T-helper 1 cell treated with Interleukin-12 subunit alpha and Interleukin-12 subunit beta and Interleukin-4 antibody, amounts not matched to agents 30 μg/mL and 1 μg/mL, for 36 hours (primary cell): Measurements from ENCODE around the gene CYP19A1.

Experiments used
- H3K27ac Mint-ChIP-seq: one replicate; pipeline ENCODE4 v1.8.0; 2021; ENCODE audit warnings: mild to moderate bottlenecking, mixed read lengths
- H3K27me3 Mint-ChIP-seq: one replicate; pipeline ENCODE4 v1.8.0; 2021; ENCODE audit warnings: low read depth, mixed read lengths
- H3K36me3 Mint-ChIP-seq: one replicate; pipeline ENCODE4 v1.8.0; 2021; ENCODE audit warnings: low read depth, mixed read lengths
- H3K4me1 Mint-ChIP-seq: one replicate; pipeline ENCODE4 v1.8.0; 2021; ENCODE audit warnings: low read depth, mixed read lengths
- H3K4me3 Mint-ChIP-seq: one replicate; pipeline ENCODE4 v1.8.0; 2021; ENCODE audit warnings: mild to moderate bottlenecking, moderate library complexity, mixed read lengths
- H3K9me3 Mint-ChIP-seq: one replicate; pipeline ENCODE4 v1.8.0; 2021; ENCODE audit warnings: mixed read lengths

The CYP19A1 gene

GRCh38 chr15:51346136-51346535 is 7.7 kb upstream of the CYP19A1 start:
- no peaks in the 10 kb centered on the region for H3K36me3 Mint-ChIP-seq
- H3K27ac Mint-ChIP-seq: no peak overlapping the region
- H3K4me1 Mint-ChIP-seq: peaks cover 4% of the 10 kb centered on the region
- no peaks in the 10 kb centered on the region for H3K9me3 Mint-ChIP-seq
- H3K4me3 Mint-ChIP-seq: no peak overlapping the region
- H3K27me3 Mint-ChIP-seq: peaks cover 48% of the 10 kb centered on the region

- Mint-ChIP-seq H3K4me3 (no peak overlapping the region), H3K9me3 (no peaks in the 10 kb centered on the region), H3K36me3 (no peaks in the 10 kb centered on the region), H3K27ac (no peak overlapping the region), H3K27me3 (peaks cover 53% of the 10 kb centered on the region), H3K4me1 (no peaks in the 10 kb centered on the region)
Measured at GRCh38 chr15:51343466-51343865, 5.1 kb upstream of the CYP19A1 start.

- peaks cover 53% of the 10 kb centered on the region for H3K27me3 Mint-ChIP-seq
- H3K9me3 Mint-ChIP-seq: no peaks in the 10 kb centered on the region
- H3K27ac Mint-ChIP-seq: no peak overlapping the region
- H3K36me3 Mint-ChIP-seq: no peaks in the 10 kb centered on the region
- no peaks in the 10 kb centered on the region for H3K4me1 Mint-ChIP-seq
- H3K4me3 Mint-ChIP-seq: no peak overlapping the region
Measured at GRCh38 chr15:51342227-51342999, 4.0 kb upstream of the CYP19A1 start.

- no peaks in the 10 kb centered on the region for H3K36me3 Mint-ChIP-seq
- no peak within 1 kb of the TSS for H3K27ac Mint-ChIP-seq
- no peak within 1 kb of the TSS for H3K4me3 Mint-ChIP-seq
- H3K27me3 Mint-ChIP-seq: peaks cover 52% of the 10 kb centered on the region
- no peaks in the 10 kb centered on the region for H3K9me3 Mint-ChIP-seq
- H3K4me1 Mint-ChIP-seq: no peaks in the 10 kb centered on the region
Measured at GRCh38 chr15:51341366-51342226, 3.2 kb upstream of the CYP19A1 start, which contains the start of gene GLDN. Gene GLDN (plus strand): TSS chr15:51341655. CDS start chr15:51341685, 30 bp downstream.

- H3K27me3 Mint-ChIP-seq: peaks cover 15% of the 10 kb centered on the region
- no peak overlapping the region for H3K4me3 Mint-ChIP-seq
- no peaks in the 10 kb centered on the region for H3K9me3 Mint-ChIP-seq
- no peaks in the 10 kb centered on the region for H3K36me3 Mint-ChIP-seq
- H3K27ac Mint-ChIP-seq: no peak overlapping the region
- H3K4me1 Mint-ChIP-seq: peaks cover 2% of the 10 kb centered on the region
Measured at GRCh38 chr15:51335538-51336410, 2.6 kb downstream of the CYP19A1 start.

- peaks cover 2% of the 10 kb centered on the region for H3K4me1 Mint-ChIP-seq
- no peaks in the 10 kb centered on the region for H3K36me3 Mint-ChIP-seq
- no peaks in the 10 kb centered on the region for H3K9me3 Mint-ChIP-seq
- H3K27ac Mint-ChIP-seq: no peak overlapping the region
- H3K27me3 Mint-ChIP-seq: peaks cover 11% of the 10 kb centered on the region
- no peak overlapping the region for H3K4me3 Mint-ChIP-seq
Measured at GRCh38 chr15:51335087-51335486, 3.3 kb downstream of the CYP19A1 start.

GRCh38 chr15:51334011-51334451 is 4.4 kb downstream of the CYP19A1 start:
- H3K27me3 Mint-ChIP-seq: peaks cover 10% of the 10 kb centered on the region
- no peaks in the 10 kb centered on the region for H3K36me3 Mint-ChIP-seq
- peaks cover 2% of the 10 kb centered on the region for H3K4me1 Mint-ChIP-seq
- no peaks in the 10 kb centered on the region for H3K9me3 Mint-ChIP-seq
- no peak overlapping the region for H3K27ac Mint-ChIP-seq
- H3K4me3 Mint-ChIP-seq: no peak overlapping the region

GRCh38 chr15:51333571-51333970 is 4.8 kb downstream of the CYP19A1 start:
- no peaks in the 10 kb centered on the region for H3K36me3 Mint-ChIP-seq
- no peak overlapping the region for H3K4me3 Mint-ChIP-seq
- no peaks in the 10 kb centered on the region for H3K9me3 Mint-ChIP-seq
- H3K27me3 Mint-ChIP-seq: peaks cover 10% of the 10 kb centered on the region
- no peak overlapping the region for H3K27ac Mint-ChIP-seq
- peaks cover 2% of the 10 kb centered on the region for H3K4me1 Mint-ChIP-seq

- no peak overlapping the region for H3K27ac Mint-ChIP-seq
- no peak overlapping the region for H3K4me3 Mint-ChIP-seq
- H3K4me1 Mint-ChIP-seq: peaks cover 2% of the 10 kb centered on the region
- no peaks in the 10 kb centered on the region for H3K36me3 Mint-ChIP-seq
- no peaks in the 10 kb centered on the region for H3K9me3 Mint-ChIP-seq
- H3K27me3 Mint-ChIP-seq: peaks cover 10% of the 10 kb centered on the region
Measured at GRCh38 chr15:51332206-51333147, 5.9 kb downstream of the CYP19A1 start.

- Mint-ChIP-seq H3K27me3 (peaks cover 10% of the 10 kb centered on the region), H3K4me3 (no peak overlapping the region), H3K27ac (no peak overlapping the region), H3K9me3 (no peaks in the 10 kb centered on the region), H3K36me3 (no peaks in the 10 kb centered on the region), H3K4me1 (peaks cover 2% of the 10 kb centered on the region)
Measured at GRCh38 chr15:51331141-51331540, 7.3 kb downstream of the CYP19A1 start.

GRCh38 chr15:51328926-51329325 is 9.5 kb downstream of the CYP19A1 start:
- Mint-ChIP-seq H3K36me3 (no peaks in the 10 kb centered on the region), H3K4me3 (no peak overlapping the region), H3K27ac (no peak overlapping the region), H3K27me3 (peaks cover 5% of the 10 kb centered on the region), H3K4me1 (no peaks in the 10 kb centered on the region), H3K9me3 (no peaks in the 10 kb centered on the region)

- no peaks in the 10 kb centered on the region for H3K9me3 Mint-ChIP-seq
- no peaks in the 10 kb centered on the region for H3K4me1 Mint-ChIP-seq
- H3K4me3 Mint-ChIP-seq: no peak overlapping the region
- H3K27ac Mint-ChIP-seq: no peak overlapping the region
- H3K36me3 Mint-ChIP-seq: no peaks in the 10 kb centered on the region
- peaks cover 14% of the 10 kb centered on the region for H3K27me3 Mint-ChIP-seq
Measured at GRCh38 chr15:51327081-51327480, 11.3 kb downstream of the CYP19A1 start.

- H3K4me1 Mint-ChIP-seq: no peaks in the 10 kb centered on the region
- no peak overlapping the region for H3K27ac Mint-ChIP-seq
- no peaks in the 10 kb centered on the region for H3K36me3 Mint-ChIP-seq
- H3K4me3 Mint-ChIP-seq: no peak overlapping the region
- no peaks in the 10 kb centered on the region for H3K9me3 Mint-ChIP-seq
- H3K27me3 Mint-ChIP-seq: peaks cover 14% of the 10 kb centered on the region
Measured at GRCh38 chr15:51325167-51325566, 13.2 kb downstream of the CYP19A1 start.
